ENCODE results near the gene LSM7. TPM values are rescaled to one million over a fixed set of nuclear protein-coding genes. Genes with fewer than 3 reads are reported as not detected.

LSM7 gene
- total RNA-seq, 1 donor from 2014 or later, result 97.4 TPM

GRCh38 chr19:2278459-2279158 lies 49.8 kb downstream of the LSM7 start:
- DNase-seq (ENCODE audit: low read depth), result no peak
- H3K36me3 ChIP-seq (ENCODE audit: control insufficient read depth, insufficient read depth, low read length), result peaks cover 2% of the 10 kb centered on the region
- H3K27me3 ChIP-seq (ENCODE audit: control insufficient read depth, insufficient read depth, low read length), result peaks cover 4% of the 10 kb centered on the region
- H3K4me3 ChIP-seq (ENCODE audit: low read depth, low read length), result no peak overlapping the region
- no peak for FAIRE-seq
- no peak for TF ChIP-seq CTCF (IDR thresholded peaks at IDR 0.05; ENCODE audit: insufficient read depth, low read length, severe bottlenecking)

GRCh38 chr19:2277138-2277537 lies 51.2 kb downstream of the LSM7 start:
- Histone ChIP-seq H3K4me3 (ENCODE audit: low read depth, low read length) (no peak overlapping the region), H3K27me3 (ENCODE audit: control insufficient read depth, insufficient read depth, low read length) (no peaks in the 10 kb centered on the region), H3K36me3 (ENCODE audit: control insufficient read depth, insufficient read depth, low read length) (peaks cover 12% of the 10 kb centered on the region)
- DNase-seq (ENCODE audit: low read depth) (no peak), FAIRE-seq (no peak)
- TF ChIP-seq CTCF (IDR thresholded peaks at IDR 0.05; ENCODE audit: insufficient read depth, low read length, severe bottlenecking), result no peak

GRCh38 chr19:2276429-2276986 lies 51.9 kb downstream of the LSM7 start:
- DNase-seq (ENCODE audit: low read depth) (no peak), FAIRE-seq (no peak)
- Histone ChIP-seq H3K27me3 (ENCODE audit: control insufficient read depth, insufficient read depth, low read length) (no peaks in the 10 kb centered on the region), H3K36me3 (ENCODE audit: control insufficient read depth, insufficient read depth, low read length) (peaks cover 16% of the 10 kb centered on the region), H3K4me3 (ENCODE audit: low read depth, low read length) (no peak overlapping the region)
- no peak for TF ChIP-seq CTCF (IDR thresholded peaks at IDR 0.05; ENCODE audit: insufficient read depth, low read length, severe bottlenecking)

- FAIRE-seq (no peak), DNase-seq (ENCODE audit: low read depth) (no peak)
- Histone ChIP-seq H3K27me3 (ENCODE audit: control insufficient read depth, insufficient read depth, low read length) (no peaks in the 10 kb centered on the region), H3K36me3 (ENCODE audit: control insufficient read depth, insufficient read depth, low read length) (peaks cover 17% of the 10 kb centered on the region), H3K4me3 (ENCODE audit: low read depth, low read length) (no peak overlapping the region)
- TF ChIP-seq CTCF (IDR thresholded peaks at IDR 0.05; ENCODE audit: insufficient read depth, low read length, severe bottlenecking), result no peak
These were observed 52.6 kb downstream of the LSM7 start for GRCh38 chr19:2275588-2276428.

GRCh38 chr19:2274931-2275535 lies 53.4 kb downstream of the LSM7 start:
- FAIRE-seq (no peak), DNase-seq (ENCODE audit: low read depth) (peak; percentile 21)
- Histone ChIP-seq H3K4me3 (ENCODE audit: low read depth, low read length) (no peak overlapping the region), H3K27me3 (ENCODE audit: control insufficient read depth, insufficient read depth, low read length) (no peaks in the 10 kb centered on the region), H3K36me3 (ENCODE audit: control insufficient read depth, insufficient read depth, low read length) (peaks cover 17% of the 10 kb centered on the region)
- peak; percentile 72 for TF ChIP-seq CTCF (IDR thresholded peaks at IDR 0.05; ENCODE audit: insufficient read depth, low read length, severe bottlenecking)
